ENCODE measurements around the gene CFAP210.
A peak's percentile ranks its signal among the peaks of the same experiment; 100 is the strongest.

Gene CFAP210, protein sequence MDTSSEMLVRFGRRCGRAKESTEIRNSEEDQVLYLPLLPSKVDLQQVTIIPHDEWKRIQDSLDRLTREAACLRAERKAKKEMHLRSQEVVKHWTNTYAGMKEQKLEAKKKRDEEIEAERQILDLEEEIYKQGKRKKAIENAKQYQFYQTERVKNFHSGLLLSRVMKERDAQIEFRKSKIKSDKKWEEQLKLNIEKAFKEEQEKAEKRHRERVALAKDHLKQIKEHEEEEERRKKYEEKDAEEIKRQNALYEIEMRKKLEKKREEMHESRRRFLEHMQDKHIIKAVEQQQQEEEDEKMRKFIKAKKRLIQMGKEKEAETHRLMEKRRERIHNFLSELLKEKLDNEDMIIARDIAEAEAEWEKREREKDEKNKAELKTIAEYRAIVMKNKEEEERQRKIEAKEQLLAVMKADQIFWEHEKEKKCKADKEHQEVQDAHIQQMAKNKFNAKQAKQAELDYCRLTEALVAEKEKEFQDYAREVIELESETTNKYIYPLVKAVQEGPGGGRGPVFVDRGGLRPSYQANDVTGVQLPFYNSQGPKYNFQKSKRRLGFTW

DNA sequence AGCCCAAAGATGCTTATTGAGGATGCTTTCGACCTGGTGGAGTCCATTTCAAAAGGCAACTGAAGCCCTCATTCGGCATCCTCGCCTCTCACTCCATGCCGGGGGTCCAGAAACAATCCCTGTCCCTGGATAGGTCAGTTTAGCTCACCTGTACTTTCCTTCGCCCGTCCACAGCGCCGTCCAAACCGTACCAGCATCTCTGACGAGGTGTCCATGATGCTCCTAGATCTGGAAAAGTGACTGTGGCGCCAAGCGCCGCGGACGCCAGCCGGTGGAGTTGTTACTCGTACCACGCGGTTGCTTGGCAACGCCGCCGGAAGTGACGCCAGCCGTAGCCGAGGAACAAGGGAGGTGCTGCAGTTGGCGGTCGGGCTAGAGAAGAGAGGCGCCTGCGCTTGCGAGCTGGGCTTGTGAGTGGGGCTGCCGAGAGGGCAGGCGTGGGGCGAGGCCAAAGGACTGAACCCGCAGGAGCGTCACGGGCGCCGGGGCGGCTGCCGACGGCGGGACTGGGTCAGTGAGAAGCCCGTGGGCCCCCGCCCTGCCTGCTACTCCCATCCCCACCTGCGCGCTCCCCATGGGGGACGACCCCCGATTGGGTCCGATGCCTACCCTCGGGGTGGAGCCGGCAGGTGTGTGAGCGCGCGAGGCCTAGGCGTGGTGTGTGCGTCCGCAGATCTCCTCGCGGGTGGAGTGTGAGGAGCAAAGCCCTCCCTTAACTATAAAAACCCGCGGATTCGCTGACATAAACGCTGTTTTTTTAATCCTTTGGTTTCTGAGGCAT lies at the start of gene CFAP210, which contains the start of gene PHOSPHO2:
Gene CFAP210 (minus strand): TSS at position 293 of the 781 bp plus-strand sequence. CDS start 78 bp downstream, at position 215.
Gene PHOSPHO2 (plus strand): TSS at position 357 of the 781 bp plus-strand sequence. CDS start 6,503 bp downstream, outside the sequence.
- DNase-seq: peak; percentile 99

DNA sequence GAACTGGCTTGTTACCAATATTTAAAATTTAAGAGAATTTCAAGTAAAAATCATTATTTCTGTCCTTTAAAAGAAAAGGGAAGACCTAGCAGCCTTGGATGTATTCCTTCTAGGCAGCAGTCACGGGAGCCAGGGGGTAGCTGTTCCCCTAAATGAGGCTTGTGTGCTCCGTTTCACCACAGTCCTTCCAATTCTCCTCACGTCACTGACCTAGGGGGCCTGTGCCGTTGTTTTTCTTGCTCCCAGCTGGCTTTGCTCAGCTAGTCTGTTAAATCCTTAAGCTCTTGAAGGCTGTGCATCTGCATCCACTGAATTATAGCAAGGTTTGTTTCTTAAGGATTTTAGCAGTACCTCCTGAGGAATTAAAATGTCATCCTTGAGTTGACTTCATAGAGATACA lies 49.3 kb upstream of the CFAP210 start:
- no peak for DNase-seq

DNA sequence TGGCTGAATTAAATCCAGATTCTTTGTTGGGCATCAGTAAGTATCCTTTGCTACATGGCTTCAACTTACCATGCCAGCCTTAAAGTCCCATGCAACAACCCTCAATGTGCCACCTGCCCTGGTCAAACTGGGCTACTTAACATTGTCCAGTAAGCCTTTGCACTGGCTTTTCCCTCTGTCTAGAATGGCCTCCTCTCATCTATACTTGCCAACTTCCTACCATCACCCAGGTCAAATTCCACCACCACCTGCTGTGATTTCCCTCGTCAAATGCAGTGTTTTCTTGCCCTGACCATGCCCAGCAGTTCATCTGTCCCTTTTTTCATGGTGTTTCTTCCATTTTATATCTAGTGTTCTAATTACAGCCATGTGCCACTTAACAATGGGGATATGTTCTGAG lies 45.1 kb upstream of the CFAP210 start:
- no peak for DNase-seq

DNA sequence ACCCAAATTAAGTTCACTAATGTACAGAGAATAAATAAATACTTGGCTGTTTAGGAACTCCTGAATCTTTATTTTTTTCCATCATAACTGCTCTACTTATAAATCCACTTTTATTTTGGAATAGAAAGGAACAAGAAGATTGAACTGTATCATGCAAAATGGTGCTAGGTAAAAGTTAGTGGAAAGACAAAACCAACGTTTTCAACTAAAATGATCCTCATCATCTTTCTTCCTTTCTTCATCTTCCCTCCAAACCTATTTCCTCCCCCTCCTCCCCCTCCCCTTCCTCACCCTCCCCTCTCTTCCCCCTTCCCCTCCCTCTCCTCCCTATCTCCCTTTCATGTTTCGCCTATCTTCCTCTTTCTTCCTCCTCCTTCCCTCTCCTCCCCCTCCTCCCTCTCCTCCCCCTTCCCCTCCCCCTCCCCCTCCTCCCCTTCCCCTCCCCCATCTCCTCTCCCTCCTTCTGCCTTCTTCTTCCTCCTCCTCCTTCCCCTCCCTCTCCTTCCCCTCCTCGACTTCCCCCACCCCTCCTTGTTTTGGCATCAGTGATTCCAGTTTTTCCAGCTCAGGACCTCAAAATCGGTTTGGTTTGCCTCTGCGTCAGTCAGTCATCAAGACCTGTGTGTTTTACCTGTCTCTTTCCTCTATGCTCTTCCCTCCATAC lies 44.5 kb upstream of the CFAP210 start:
- no peak for DNase-seq

DNA sequence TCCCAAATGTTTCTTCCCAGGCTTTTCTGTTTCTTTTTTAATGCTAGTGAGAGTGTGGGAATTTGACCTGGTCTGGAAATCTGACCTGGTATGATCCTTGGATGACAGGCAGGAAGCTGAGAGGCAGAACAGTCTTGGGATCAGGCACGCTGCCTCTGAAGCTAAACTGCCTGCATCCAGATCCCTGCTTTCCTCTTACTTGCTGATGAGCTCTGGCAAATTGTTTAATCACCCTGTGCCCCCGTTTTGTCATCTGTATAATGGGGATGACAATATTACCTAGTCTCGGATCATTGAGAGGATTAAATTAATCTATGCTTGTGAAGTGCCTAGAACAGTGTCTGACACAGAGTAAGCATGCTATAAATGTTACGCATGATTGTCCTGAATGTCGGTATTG lies 42.7 kb upstream of the CFAP210 start:
- DNase-seq: no peak

DNA sequence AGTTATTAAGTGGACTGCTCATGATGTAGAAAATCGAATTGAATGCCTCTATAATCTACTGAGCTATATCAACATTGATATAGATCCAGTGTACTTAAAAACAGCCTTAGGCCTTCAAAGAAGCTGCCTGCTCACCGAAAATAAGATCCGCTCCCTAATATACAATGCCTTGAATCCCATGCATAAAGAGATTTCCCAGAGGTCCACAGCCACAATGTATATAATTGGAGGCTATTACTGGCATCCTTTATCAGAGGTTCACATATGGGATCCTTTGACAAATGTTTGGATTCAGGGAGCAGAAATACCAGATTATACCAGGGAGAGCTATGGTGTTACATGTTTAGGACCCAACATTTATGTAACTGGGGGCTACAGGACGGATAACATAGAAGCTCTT lies 41.4 kb upstream of the CFAP210 start:
- no peak for DNase-seq

DNA sequence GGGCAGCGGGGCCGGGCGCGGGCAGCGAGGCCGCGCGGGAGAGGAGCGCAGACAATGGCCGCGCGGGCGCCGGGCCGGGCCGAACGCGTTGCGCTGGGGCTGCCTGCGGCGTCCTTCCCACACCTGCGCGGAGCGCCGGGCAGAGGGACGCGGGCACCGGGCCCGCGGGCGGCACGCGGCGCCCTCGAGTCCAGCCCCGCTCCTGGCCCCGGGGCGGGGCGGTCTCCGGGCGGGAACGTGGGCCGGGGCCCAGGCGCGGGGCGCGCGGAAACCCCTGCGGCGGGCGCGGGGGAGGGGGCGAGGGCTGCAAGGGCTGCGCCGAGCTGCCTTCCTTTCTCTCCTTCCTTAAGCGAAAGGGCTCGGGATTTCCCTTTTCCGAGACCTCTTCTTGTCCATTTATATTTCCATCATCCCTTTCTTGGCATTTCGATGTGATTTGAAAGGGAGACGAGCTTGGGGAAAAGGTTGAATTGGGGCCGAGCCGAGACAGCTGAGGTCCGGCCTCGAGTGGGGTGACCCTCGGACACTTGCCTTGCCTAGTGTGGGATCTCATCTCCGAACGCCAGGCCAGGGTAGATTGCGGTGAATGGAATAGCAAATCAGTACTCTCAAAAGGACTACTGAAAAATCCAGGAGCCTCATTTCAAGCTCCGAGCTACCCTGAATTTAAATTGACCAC lies 40.1 kb upstream of the CFAP210 start:
- DNase-seq: peak; percentile 60

DNA sequence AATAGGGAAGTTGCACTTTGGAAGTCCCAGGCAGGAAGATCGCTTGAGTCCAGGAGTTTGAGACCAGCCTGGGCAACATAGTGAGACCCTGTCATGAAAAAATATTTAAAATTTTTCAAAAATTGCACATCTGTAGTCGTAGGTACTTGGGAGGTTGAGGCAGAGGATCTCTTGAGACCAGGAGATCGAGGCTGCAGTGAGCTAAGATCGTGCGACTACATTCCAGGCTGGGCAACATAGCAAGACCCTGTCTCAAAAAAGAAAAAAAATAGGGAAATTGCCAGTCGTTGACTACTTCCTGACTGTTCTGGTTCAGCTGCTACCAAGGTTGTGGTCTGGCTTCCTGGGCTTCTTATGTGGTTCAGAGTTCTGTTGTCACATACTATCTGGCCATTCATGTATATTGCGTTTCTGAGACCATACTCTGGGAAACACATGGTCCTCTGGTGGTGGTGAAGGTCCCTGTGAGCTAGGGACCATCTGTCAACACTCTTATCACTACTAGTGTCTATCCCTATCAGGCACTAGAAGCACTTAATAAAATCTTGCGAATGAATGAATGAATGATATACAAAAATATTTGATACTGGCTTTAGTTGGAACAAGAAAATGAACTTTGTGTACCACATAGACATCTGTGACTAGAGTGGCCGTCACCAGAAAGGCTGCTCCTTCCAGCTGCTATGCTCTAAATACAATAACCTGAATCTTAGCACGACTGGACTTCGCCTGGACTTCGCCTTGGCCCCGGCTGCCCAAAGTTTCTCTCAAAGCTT lies 38.6 kb upstream of the CFAP210 start:
- DNase-seq: peak; percentile 75

DNA sequence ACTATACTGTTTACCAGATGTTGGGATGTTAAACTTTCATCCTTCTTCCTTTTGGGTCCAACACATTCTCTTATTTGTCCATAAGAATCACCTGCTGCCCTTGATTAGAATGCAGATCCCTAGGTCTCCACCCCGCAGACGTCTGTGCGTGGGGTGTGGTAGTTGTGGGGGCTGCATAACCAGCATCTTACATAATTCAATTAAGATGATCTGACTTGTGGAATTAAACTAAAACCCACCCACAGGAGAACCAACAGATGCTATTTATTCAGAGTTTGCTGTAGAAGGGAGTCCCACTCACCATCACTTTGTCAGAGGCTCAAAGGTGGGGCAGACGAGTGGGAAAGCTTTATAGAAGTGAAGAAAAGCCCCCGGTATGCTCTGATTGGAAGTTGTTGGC lies 37.9 kb upstream of the CFAP210 start:
- no peak for DNase-seq

DNA sequence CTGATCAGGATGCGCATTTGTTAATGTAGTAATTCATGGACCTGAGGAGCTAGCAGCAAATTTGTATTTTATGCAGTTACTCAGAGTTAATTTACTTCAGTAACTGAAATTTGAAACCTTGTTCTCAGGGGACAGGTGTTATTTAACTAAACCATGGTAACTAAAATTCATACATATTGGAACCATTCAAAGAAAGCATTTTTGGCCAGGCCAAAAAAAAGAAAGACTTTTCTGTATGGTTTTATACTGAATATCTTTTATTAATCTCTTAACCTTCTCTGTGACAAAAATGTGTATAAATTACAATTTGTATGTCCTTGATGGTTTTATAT lies 35.0 kb upstream of the CFAP210 start:
- no peak for DNase-seq

DNA sequence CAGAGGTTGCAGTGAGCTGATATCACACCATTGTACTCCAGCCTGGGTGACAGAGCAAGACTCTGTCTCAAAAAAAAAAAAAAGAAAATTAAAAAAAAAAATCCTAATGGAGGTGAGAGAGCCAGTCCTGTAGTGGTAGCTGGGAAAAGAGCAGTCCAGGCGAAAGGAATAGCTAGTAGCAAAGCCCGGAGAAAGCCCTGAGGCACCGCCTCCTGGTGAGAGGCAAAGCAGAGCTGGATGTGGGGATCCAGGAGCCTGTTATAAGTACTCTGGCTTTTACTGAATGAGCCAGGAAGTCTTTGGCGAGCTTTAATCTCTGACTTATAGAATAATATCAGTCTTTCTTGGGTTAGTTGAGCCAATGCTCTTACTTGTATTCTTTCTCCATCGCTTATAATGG lies 32.9 kb upstream of the CFAP210 start:
- DNase-seq: no peak

DNA sequence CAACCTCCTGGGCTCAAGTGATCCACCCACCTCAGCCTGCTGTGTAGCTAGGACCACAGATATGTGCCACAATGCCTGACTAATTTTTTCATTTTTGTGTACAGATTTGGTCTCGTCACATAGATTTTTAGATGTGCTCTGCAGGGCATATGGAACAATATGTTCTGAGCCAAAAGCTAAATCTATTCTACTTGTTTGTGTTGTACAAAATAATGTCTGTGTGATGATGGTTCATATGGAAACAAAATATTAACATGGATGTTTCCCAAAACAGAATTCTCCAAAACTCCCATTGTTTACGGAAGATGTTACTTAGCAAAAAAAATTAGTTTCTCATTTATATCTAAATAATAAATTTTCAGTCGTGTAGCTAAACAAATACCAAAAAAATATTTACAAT lies 26.8 kb upstream of the CFAP210 start:
- DNase-seq: no peak

DNA sequence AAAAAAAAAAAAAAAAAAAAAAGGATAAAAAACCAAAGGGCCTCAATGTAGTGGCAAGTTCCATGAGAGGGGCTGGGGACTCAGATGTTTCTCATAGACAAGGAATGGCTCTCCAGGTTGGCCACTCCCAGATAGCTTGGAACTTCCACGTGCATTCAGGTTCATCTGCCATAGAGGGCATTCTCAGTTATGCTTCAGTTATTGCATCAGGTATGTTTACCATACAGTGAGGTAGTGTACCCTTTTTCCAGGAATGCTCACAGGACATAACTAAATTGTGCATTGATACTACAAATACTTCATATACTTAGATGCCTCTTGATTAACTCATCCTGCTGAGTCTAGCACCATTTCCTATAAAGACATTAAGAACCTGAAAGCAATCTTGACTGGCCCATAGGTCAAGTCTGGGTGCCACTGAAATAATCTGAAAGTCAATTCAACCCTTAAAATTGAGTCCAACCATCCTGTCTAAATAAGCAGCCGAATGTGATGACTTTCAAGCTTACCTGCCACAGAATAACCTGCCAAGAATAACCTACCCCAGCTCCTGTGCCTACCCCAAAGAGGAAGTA lies 24.8 kb upstream of the CFAP210 start:
- DNase-seq: no peak

DNA sequence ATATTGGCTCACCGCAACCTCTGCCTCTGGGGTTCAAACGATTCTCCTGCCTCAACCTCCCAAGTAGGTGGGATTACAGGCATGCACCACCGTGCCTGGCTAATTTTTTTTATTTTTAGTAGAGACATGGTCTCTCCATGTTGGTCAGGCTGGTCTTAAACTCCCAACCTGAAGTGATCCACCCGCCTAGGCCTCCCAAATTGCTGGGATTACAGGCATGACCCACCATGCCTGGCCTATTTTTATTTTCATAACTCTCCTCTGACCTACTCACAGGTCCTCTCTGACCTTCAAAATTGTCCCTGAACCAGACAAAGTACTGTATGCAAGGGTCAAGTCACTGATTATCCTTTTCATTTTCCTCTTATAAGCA lies 23.5 kb upstream of the CFAP210 start:
- DNase-seq: no peak

DNA sequence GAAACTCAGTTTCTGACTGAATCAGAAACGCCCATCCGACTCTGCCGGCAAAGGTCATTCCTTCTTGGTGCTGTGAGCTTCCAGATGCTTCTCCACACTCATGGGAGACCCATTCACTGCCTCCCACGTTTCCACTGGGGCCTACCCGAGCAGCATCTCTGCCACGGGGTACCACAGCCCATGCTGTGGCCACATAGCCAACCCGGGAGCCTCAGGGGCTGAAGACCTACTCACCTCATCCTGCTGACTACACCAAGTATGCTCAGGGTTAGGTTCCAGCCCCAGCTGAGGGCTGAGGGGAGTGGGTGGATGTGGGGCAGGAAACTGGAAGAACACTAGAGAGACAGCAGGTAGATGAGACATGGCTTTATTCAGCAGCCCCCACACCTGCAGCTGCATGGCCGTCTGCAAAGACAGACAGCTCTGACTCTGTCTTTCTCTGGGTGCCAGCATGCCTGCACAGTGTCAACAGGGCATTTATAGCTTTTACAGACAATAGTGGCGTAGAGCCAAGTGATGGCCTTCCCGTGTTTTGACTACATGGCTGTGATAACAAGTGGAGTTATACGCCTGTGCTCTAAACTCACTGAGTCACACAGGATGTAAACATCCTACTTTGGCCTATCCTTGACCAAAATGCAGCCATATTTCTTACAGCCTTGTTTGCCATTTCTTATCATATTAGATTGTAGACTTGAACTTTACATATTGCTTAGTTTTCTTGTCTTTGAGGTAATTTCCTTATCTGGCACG lies 22.9 kb upstream of the CFAP210 start:
- DNase-seq: no peak

DNA sequence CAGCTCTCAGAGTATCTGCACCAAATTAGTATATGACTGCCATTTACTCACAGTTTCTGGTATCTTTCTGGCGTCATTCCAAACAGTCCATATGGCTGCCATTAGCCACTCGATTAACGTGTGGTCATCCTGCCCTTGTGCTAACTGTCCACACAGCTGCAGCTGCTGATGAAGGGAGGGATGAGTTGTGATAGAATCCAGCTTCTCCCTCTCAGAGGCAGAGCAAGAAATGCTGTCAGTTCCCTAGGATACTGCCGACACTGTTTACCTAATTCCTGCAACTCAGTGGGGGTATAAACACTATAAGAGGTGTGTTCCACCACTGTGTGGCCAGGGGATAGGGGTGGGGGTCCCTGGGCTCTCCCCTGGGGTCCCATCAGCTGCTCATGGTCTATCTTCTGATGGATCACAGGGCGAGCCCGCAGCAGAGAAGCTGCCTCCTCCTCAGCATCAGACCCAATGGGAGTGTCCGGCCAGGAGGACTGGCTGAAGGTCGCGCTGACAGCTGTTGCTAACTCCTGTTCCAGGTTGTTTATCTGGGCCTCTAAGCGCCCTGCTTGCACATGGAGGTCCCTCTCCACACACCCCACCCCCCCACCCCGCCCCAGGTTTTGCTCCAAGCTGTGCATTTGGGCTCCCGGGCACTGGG lies 22.2 kb upstream of the CFAP210 start:
- peak; percentile 42 for DNase-seq

DNA sequence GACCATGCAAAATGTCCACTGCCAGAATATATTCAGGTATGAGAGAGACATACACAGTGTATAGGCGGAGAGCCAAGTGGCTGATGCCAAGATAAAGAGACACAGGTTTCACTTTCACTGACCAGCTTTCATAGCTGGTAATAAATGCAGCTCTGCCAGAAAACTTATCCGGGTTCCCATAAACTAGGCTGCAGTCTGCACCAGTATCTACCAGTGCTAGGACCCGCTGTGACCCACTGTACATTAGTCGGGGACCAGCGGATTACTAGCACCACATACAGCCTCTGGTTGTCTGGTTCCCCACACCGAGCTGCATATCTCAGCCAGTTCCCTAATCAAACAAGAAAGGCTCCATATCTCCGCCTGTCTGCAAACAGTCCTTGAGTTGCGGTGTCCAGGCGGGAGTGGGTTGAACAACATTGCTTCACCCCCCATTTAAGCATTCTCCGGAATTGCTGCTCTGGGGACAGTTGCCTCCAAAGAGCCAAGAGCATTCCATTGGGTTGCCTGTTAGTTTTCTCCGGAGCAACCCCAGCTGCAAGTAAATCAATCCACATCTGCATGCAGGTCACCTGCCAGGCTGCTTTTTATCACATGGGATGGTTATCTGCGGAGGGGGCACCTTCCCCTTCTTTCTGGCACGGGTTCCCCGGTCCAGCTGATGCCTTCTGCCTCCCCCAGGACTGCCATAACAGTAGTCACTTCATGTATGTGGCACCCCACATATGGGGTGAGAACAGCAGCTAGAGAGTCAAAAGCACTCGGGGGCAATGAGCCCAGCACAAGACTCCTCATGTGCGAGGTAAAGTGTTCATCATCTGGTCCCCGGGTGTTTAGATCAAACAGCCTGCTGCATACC lies 21.4 kb upstream of the CFAP210 start:
- DNase-seq: peak; percentile 64

DNA sequence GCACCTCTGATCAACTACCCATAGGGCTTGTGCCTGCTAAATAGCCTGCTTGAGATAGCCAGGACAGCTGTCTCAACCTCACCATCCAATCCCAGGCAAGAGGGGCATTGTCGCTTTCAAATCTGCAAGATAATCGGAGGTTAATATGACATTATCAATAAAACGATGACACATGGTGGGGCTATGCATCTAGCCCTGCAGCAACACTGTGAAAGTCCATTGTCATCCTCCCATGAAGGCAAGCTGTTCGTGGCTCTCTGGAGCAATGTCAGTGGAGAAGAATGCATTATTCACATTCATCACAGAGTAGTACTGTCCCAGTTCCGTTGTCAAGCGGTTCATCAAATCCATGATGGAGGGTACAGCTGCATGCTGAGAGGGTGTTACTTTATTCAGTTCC lies 20.5 kb upstream of the CFAP210 start:
- DNase-seq: no peak

DNA sequence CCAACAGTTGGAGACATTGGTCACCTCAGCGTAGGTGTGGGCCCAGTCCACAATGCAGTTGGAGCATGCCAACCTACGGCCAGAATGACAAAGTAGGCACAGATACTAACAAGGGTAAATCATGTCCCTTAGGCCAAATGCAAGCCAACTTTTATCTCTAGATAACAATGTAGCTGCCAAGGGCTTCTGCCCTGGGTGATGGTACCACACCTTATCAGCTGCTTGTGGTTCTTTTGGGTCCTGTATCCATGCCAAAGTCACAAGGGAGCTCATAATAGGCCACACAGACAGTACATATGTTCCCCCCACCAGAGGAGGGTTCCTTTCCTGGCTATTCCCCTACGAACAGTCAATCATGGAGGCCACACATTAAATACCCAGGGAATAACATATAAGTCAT lies 19.1 kb upstream of the CFAP210 start:
- peak; percentile 69 for DNase-seq
